ENCODE data around the gene RCSD1. TPM values are rescaled to one million over a fixed set of nuclear protein-coding genes. Genes with fewer than 3 reads are reported as not detected.

The RCSD1 gene
- total RNA-seq, 1 donor from 2014 or later = under 0.01 TPM

DNA sequence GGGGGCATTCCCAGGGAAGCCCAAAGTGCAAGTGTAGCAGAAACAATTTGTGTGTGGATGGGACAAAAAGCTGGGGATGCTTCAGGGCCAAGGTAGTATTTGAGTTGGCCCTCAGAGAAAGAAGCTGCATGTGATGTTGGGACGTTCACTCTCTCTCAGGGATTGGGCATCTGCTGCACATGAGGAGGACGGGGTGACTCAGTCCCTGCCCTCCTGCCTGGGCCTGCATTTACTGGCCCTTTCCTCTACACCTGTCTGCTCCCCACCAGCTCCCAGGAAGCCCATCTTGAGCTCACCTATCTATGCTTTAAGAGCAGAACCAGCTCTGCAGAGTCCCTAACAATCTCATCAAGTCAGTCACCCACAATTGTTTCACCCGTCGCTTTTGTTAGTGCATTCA lies 68.3 kb downstream of the RCSD1 start:
- H3K27me3 ChIP-seq (ENCODE audit: control insufficient read depth, insufficient read depth, low read length) = peaks cover 8% of the 10 kb centered on the region
- FAIRE-seq (peak; percentile 13), DNase-seq (ENCODE audit: low read depth) (peak; percentile 63)
- no peaks in the 10 kb centered on the region for H3K36me3 ChIP-seq (ENCODE audit: control insufficient read depth, insufficient read depth, low read length)
- H3K4me3 ChIP-seq (ENCODE audit: low read depth, low read length) = no peak overlapping the region
- no peak for TF ChIP-seq CTCF (IDR thresholded peaks at IDR 0.05; ENCODE audit: insufficient read depth, low read length, severe bottlenecking)

GRCh38 chr1:167701510-167701909 lies 71.5 kb downstream of the RCSD1 start:
- TF ChIP-seq CTCF (IDR thresholded peaks at IDR 0.05; ENCODE audit: insufficient read depth, low read length, severe bottlenecking) = no peak
- no peak for FAIRE-seq
- H3K27me3 ChIP-seq (ENCODE audit: control insufficient read depth, insufficient read depth, low read length) = peaks cover 10% of the 10 kb centered on the region

DNA sequence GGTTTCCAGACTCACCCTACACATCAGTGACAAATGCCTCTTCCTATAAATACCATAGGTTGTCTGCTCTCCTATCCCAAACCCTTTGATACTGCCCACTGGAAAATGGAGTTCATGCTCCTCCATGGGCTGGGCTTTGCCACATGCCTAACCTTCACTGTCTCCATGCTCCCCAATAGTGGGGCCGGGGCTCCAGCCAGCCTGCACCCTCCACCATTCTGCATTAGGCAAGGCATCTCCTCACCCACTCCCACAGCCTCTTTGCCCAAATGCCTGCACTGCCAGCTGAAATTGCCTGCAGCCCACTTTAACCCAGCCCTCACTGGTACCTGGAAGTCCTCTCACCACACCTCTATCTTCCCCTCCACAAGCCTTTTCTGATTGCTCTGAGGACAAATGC lies 73.5 kb downstream of the RCSD1 start:
- H3K27me3 ChIP-seq (ENCODE audit: control insufficient read depth, insufficient read depth, low read length) = peaks cover 10% of the 10 kb centered on the region
- DNase-seq (ENCODE audit: low read depth) (no peak), FAIRE-seq (no peak)
- TF ChIP-seq CTCF (IDR thresholded peaks at IDR 0.05; ENCODE audit: insufficient read depth, low read length, severe bottlenecking) = no peak
- H3K4me3 ChIP-seq (ENCODE audit: low read depth, low read length) = no peak overlapping the region
- no peaks in the 10 kb centered on the region for H3K36me3 ChIP-seq (ENCODE audit: control insufficient read depth, insufficient read depth, low read length)

More at GRCh38 chr1:167701510-167701909, 71.5 kb downstream of the RCSD1 start:
- DNase-seq (ENCODE audit: low read depth) = no peak
- no peak overlapping the region for H3K4me3 ChIP-seq (ENCODE audit: low read depth, low read length)
- H3K36me3 ChIP-seq (ENCODE audit: control insufficient read depth, insufficient read depth, low read length) = no peaks in the 10 kb centered on the region

DNA sequence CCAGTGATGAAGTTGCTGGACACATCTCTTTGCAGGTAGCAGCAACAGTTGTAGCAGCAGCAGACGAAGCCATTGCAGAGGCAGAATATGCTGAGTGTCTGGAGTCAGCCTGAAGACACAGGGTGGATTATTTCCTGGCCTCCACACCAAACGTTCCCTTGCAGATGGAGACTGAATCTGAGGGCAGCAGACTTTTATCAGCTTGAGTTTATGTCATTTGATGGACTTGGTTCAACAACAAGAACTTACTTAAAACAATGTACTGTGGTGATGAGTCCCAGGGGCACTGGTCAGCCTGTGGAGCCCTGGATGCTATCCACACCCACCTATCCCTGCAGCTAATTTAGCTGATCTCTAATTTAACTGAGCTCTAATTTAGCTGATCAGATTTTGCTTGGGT lies 74.7 kb downstream of the RCSD1 start:
- Histone ChIP-seq H3K4me3 (ENCODE audit: low read depth, low read length) (no peak overlapping the region), H3K36me3 (ENCODE audit: control insufficient read depth, insufficient read depth, low read length) (no peaks in the 10 kb centered on the region), H3K27me3 (ENCODE audit: control insufficient read depth, insufficient read depth, low read length) (peaks cover 10% of the 10 kb centered on the region)
- DNase-seq (ENCODE audit: low read depth) = no peak
- FAIRE-seq = no peak
- no peak for TF ChIP-seq CTCF (IDR thresholded peaks at IDR 0.05; ENCODE audit: insufficient read depth, low read length, severe bottlenecking)

- H3K27me3 ChIP-seq (ENCODE audit: control insufficient read depth, insufficient read depth, low read length) = peaks cover 10% of the 10 kb centered on the region
- DNase-seq (ENCODE audit: low read depth) (no peak), FAIRE-seq (no peak)
- no peaks in the 10 kb centered on the region for H3K36me3 ChIP-seq (ENCODE audit: control insufficient read depth, insufficient read depth, low read length)
- H3K4me3 ChIP-seq (ENCODE audit: low read depth, low read length) = no peak overlapping the region
- TF ChIP-seq CTCF (IDR thresholded peaks at IDR 0.05; ENCODE audit: insufficient read depth, low read length, severe bottlenecking) = no peak
Measured at GRCh38 chr1:167705250-167705649, 75.2 kb downstream of the RCSD1 start.

GRCh38 chr1:167706363-167706762 lies 76.3 kb downstream of the RCSD1 start:
- DNase-seq (ENCODE audit: low read depth) (no peak), FAIRE-seq (no peak)
- peaks cover 10% of the 10 kb centered on the region for H3K27me3 ChIP-seq (ENCODE audit: control insufficient read depth, insufficient read depth, low read length)
- no peaks in the 10 kb centered on the region for H3K36me3 ChIP-seq (ENCODE audit: control insufficient read depth, insufficient read depth, low read length)
- TF ChIP-seq CTCF (IDR thresholded peaks at IDR 0.05; ENCODE audit: insufficient read depth, low read length, severe bottlenecking) = no peak
- no peak overlapping the region for H3K4me3 ChIP-seq (ENCODE audit: low read depth, low read length)
